ENCODE data around the gene KLF3.

KLF3 gene

GRCh38 chr4:38694330-38694729 is 30.3 kb downstream of the KLF3 start:
- no peak for DNase-seq (ENCODE audit: low read depth in 2 of 2, low spot score in 1 of 2)

GRCh38 chr4:38695809-38696208 is 31.8 kb downstream of the KLF3 start:
- no peak for DNase-seq (ENCODE audit: low read depth in 2 of 2, low spot score in 1 of 2)

DNA sequence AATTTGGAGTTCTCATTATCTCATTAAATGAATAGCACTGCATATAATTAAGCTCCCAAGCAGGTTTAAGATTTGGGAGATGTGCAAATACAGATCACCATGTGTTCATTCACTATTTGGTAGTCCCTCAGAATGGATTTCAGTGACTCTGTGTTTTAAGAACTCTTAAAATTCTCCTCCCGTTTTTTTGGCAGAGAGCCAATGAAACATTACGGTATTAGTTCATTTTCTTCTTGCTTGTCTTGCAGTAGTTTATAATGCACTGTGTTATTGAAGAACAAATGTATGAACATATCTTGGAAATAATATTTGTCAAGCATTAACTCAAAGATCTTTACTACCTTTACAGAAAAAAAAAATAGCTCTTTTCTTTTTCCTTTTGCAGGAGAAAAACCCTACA is 32.7 kb downstream of the KLF3 start:
- no peak for DNase-seq (ENCODE audit: low read depth in 2 of 2, low spot score in 1 of 2)

- no peak for DNase-seq (ENCODE audit: low read depth in 2 of 2, low spot score in 1 of 2)
Measured at GRCh38 chr4:38698176-38698575, 34.2 kb downstream of the KLF3 start.

DNA sequence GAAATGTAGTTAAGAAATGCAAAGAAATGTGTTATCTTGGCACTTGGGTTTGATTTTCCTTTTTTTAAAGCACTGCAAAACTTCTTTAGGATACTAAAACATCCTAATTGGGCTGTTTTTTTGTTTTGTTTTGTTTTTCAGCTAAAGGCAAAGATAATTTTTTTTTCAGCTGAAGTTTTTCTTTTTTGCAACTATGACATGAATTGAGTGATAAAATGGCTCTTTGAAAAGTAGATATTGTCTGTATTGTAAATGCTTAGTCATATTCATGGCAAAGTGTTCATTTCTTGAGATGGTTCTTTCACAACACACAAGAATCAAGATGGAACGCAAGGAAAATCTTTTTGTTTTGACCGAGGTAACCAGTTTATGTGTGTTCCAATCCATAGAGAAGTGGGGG is 35.1 kb downstream of the KLF3 start:
- DNase-seq (ENCODE audit: low read depth in 2 of 2, low spot score in 1 of 2), result no peak

DNA sequence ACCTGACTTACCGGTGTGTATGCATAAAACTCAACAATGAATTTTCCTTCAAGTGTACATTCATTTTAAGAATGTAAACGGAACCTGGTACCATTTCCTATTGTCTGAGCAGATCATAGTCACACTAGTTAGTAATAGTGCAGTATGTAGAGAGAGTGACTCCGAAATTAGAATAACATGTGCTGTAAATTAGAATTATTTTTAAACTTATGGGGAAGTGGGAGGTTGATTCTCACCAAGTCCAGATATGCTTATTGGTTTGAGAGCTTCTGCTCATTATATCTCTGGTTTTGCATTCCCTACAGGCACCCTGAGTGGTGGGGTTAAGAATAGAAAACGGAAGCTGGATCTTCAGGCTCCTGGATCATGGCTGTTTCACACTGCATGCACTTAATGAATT is 39.6 kb downstream of the KLF3 start:
- no peak for DNase-seq (ENCODE audit: low read depth in 2 of 2, low spot score in 1 of 2)

DNA sequence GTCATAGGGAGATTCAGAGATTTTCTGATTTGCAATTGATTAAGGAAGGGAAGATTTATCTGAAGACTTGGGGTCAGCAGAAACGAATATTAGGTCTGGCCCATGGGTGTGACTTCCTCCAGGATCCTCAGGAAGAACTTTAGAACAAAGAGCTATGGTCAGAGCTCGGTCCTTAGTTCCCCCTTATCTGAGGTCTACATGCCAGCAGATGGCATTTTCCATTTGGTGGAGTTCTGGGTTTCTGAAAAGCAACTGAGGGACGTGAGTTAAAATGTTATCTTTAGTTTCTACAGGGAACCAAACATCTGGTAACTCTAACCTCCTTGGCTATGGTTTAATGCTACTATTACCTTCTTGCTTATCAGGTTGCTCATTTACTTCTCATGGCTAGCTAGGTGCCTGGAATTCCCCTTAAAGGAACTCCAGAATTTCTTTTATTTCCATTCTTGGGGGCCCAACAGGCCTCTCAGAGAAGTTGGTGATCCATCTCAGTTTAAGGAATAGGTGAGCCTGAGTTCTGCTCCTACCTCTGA is 40.7 kb downstream of the KLF3 start:
- no peak for DNase-seq (ENCODE audit: low read depth in 2 of 2, low spot score in 1 of 2)

GRCh38 chr4:38706301-38706700 is 42.3 kb downstream of the KLF3 start:
- no peak for DNase-seq (ENCODE audit: low read depth in 2 of 2, low spot score in 1 of 2)

DNA sequence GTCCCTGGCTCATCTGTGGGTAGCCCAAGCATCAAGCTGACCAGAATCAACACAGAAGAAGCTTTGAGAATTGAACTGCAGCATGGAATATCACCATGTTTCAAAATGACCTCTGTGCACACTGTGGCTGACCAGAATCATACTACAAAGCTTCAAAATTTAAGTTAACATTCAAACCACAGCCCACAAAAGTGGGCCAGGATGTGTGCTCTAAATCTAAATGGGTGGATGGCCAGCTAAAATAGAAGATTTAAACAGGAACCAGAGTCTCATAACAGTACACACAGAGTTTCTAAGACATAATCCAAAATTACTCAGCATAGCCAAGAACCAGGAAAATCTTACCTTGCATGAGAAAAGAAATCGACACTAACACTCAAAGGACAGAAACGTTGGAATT is 46.1 kb downstream of the KLF3 start:
- DNase-seq (ENCODE audit: low read depth in 2 of 2, low spot score in 1 of 2), result no peak

- no peak for DNase-seq (ENCODE audit: low read depth in 2 of 2, low spot score in 1 of 2)
Measured at GRCh38 chr4:38711066-38711465, 47.1 kb downstream of the KLF3 start.

DNA sequence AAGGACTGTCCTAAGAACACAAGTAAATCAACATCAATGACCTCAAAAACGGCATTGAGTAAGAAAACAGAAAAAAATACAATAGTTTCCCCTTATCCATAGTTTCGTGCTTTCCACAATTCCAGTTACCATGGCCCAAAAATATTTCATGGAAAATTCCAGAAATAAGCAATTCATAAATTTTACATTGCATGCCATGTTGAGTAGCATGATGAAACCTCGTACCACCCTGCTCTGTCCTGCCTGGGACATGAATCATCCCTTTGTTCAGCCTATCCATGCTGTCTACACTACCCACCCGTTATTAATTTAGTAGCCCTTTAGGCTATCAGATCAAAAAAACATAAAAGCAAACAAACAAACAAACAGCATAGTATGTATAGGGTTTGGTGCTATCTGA is 51.1 kb downstream of the KLF3 start:
- no peak for DNase-seq (ENCODE audit: low read depth in 2 of 2, low spot score in 1 of 2)

GRCh38 chr4:38716256-38716655 is 52.3 kb downstream of the KLF3 start:
- DNase-seq (ENCODE audit: low read depth in 2 of 2, low spot score in 1 of 2), result no peak

GRCh38 chr4:38717604-38718003 is 53.6 kb downstream of the KLF3 start:
- no peak for DNase-seq (ENCODE audit: low read depth in 2 of 2, low spot score in 1 of 2)

- no peak for DNase-seq (ENCODE audit: low read depth in 2 of 2, low spot score in 1 of 2)
Measured at GRCh38 chr4:38723114-38723513, 59.1 kb downstream of the KLF3 start.

DNA sequence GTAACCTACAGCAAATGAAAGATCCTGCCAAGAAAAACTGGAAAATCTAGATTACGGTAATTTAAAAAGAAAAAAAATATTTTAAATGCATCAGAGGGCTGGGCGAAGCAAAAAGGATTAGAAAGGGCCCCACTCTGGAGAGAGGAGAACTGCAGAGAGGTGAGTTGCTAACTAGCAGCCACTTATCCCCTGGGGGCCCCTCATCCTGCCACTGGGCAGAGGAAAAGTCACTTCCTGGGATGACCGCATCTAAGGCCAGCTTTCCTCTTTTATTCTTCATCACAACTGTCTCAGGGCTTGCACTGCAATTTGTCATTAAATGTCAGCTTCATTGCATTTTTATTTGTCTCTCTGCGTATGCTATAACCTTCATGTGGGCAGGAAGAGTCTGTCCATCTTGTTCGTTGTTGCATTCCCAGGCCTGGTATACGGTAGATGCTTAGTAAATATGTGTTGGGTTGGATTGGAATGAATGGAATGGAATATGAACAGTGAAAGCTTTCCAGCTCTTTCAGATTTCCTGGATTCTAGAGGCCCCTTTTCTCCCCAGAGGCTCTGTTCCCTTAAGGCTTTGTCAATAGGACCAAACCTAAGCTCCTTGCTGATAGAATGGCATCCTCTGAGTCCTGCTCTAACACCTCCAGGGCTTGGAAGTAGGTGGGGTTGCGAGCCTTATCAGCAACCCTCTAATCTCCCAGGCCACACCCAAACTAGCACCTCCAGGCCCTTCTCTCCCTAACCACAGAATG is 59.9 kb downstream of the KLF3 start:
- no peak for DNase-seq (ENCODE audit: low read depth in 2 of 2, low spot score in 1 of 2)

- DNase-seq (ENCODE audit: low read depth in 2 of 2, low spot score in 1 of 2), result no peak
Measured at GRCh38 chr4:38724475-38724808, 60.4 kb downstream of the KLF3 start.

DNA sequence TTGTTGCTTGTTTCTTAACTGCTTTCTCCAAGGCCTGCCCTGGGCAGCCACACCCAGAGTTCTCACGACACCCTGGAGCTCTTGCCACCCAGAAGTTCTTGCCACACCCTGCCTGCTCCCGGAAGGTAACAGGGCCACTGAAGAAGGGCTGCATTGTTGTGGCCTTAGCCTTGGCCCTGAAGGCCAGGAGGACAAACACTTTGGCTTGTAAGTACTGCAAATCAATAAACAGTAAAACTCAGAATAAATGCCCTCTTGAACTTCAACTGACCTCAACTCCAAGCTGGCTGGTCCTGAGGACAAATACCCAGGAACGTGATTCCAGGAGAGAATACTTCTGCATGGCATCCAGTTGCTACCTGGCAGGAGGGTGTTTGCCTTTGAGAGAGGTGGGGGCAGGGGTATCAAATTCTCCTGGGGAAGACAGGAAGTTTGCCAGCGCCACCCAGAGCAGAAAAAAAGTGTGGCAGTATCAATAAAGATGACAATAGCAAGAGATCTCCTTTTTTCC is 64.7 kb downstream of the KLF3 start:
- no peak for DNase-seq (ENCODE audit: low read depth in 2 of 2, low spot score in 1 of 2)

GRCh38 chr4:38730493-38730829 is 66.5 kb downstream of the KLF3 start:
- no peak for DNase-seq (ENCODE audit: low read depth in 2 of 2, low spot score in 1 of 2)

GRCh38 chr4:38730830-38731646 is 67.0 kb downstream of the KLF3 start:
- DNase-seq (ENCODE audit: low read depth in 2 of 2, low spot score in 1 of 2), result peak; percentile 47 to 75

GRCh38 chr4:38733663-38734062 is 69.7 kb downstream of the KLF3 start:
- no peak for DNase-seq (ENCODE audit: low read depth in 2 of 2, low spot score in 1 of 2)

GRCh38 chr4:38734446-38734845 is 70.4 kb downstream of the KLF3 start:
- DNase-seq (ENCODE audit: low read depth in 2 of 2, low spot score in 1 of 2), result no peak

DNA sequence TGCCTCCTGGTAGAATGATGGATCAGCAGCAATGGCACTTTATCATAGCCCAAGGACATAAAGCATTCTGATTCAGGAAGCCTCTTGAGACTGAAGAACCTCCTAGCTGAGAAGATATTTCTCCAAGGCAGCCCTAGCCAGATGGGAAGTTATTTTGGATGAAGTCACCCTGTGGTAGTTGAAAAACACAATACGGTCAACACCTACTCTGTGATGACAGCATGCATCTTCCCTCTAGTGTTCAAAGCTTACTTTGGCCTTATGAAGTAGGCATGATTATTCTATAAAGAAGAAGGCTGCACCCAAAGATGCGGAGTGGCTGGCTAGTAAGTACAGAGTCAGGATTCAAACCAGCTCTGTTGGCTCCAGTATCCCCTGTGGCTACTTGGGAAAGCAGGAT is 70.9 kb downstream of the KLF3 start:
- DNase-seq (ENCODE audit: low read depth in 2 of 2, low spot score in 1 of 2), result no peak
